Kidney (tissue), 14 donors: ENCODE data around the gene CCDC12. TPM values are rescaled to one million over a fixed set of nuclear protein-coding genes. Genes with fewer than 3 reads are reported as not detected.

Experiments used
- DNase-seq, 5 donors: peaks; one replicate each; pipeline ENCODE4 v3.0.0-alpha.2; 2013 to 2020
- FAIRE-seq: peaks from 2 replicates; lab custom pipeline; 2012; peaks lifted over from hg19 to GRCh38; lab: Jason Lieb, UNC
- H3K27ac ChIP-seq, 2 donors: one replicate each; pipeline ENCODE4 v1.7.0; 2013; ENCODE audit warnings: low read depth in 2 of 2, low read length in 2 of 2, inconsistent platforms in 1 of 2
- H3K27me3 ChIP-seq: one replicate; pipeline ENCODE4 v1.7.1; 2013; ENCODE audit warnings: low read length, inconsistent platforms; ENCODE audit not compliant: control insufficient read depth, insufficient read depth
- H3K36me3 ChIP-seq, 3 donors: one replicate each; pipeline versions ENCODE4 v1.7.0 to v1.7.1; 2013; ENCODE audit warnings: low read length in 3 of 3, control low read depth in 1 of 3, inconsistent platforms in 1 of 3; ENCODE audit not compliant: insufficient read depth in 3 of 3, control insufficient read depth in 2 of 3
- H3K4me1 ChIP-seq, 3 donors: one replicate each; pipeline versions ENCODE4 v1.7.0 to v1.7.1; 2013; ENCODE audit warnings: low read length in 3 of 3, inconsistent platforms in 1 of 3, low read depth in 1 of 3; ENCODE audit not compliant: control insufficient read depth in 2 of 3, insufficient read depth in 2 of 3
- H3K4me3 ChIP-seq, 3 donors: one replicate each; pipeline versions ENCODE4 v1.7.0 to v1.8.1; 2013; ENCODE audit warnings: low read length in 3 of 3, control low read depth in 1 of 3, inconsistent platforms in 1 of 3
- H3K9ac ChIP-seq, 3 donors: one replicate each; pipeline versions ENCODE4 v1.7.0 to v1.7.1; 2013; ENCODE audit warnings: low read length in 3 of 3, control low read depth in 1 of 3, inconsistent platforms in 1 of 3
- H3K9me3 ChIP-seq, 3 donors: one replicate each; pipeline versions ENCODE4 v1.7.0 to v1.7.1; 2013; ENCODE audit warnings: low read length in 3 of 3, control low read depth in 1 of 3, inconsistent platforms in 1 of 3; ENCODE audit not compliant: control insufficient read depth in 2 of 3, insufficient read depth in 1 of 3
- intact Hi-C: fragments of 100-400 bp; cut with DNase I; formaldehyde crosslinking; loops from one replicate; pipeline ENCODE4 v1.11.1; 2022
- polyA plus RNA-seq: library from polyadenylated mRNA; stranded (reverse); fragments of 350-450 nt; fragmentation: Illumina TruSeq; extraction: RNeasy Lipid Tissue Mini Kit (QIAGEN cat#74804); gene quantifications from one replicate; pipeline ENCODE4 v1.2.3, GENCODE V29; 2014; ENCODE audit warnings: low read depth, low replicate concordance; ENCODE audit not compliant: insufficient read depth
- total RNA-seq: library from RNA; stranded (reverse); fragmentation: NEBNext Ultra II Directional; extraction: Animal tissue kit (Norgen Biotek cat#: 25700); gene quantifications from one replicate; pipeline ENCODE4 v1.2.1, GENCODE V29; 2021
- TF ChIP-seq, protein P1 (sequence below): IDR thresholded peaks from 3 replicates; pipeline ENCODE4 v1.5.1; 2012; ENCODE audit warnings: mild to moderate bottlenecking, moderate library complexity, borderline replicate concordance; ENCODE audit not compliant: insufficient read depth; ENCODE audit errors: extremely low read depth
- donor health status: control.
- donor health status: control.
- donor health status: control.
- donor health status: control.
- donor health status: control.
- donor health status: DM: yes; HTN: yes; CAD: no.
- donor health status: Normal renal cell carcinoma (clear cell type).

Gene CCDC12
- total and polyA plus RNA-seq, 2 donors from 2014 or later, result 59.7 to 85.6 TPM

DNA sequence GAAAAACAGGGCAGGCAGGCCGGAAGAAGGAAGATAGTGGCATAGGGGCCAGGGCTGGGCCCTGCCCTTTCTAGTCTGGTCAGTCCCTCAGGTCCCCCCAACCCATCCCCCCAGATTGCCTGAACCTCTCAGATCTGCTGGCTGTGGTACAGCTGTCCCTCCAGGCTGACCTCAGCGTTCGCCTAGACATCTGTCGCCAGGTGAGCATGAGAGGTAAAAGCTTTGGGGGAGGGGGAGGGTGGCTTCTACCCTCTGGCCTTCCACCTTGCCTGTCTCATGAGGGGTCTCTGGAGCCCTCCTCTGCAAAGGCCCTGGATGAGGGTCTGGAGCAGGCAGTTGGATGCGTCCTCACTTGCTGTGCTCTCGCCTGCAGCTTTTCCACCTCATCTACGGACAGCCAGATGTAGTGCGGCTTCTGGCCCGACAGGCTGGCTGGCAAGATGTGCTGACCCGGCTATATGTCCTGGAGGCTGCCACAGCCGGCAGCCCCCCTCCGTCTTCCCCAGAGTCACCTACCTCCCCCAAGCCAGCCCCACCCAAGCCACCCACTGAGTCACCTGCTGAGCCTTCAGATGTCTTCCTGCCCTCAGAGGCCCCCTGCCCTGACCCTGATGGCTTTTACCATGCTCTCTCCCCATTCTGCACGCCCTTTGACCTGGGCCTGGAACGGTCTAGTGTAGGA, 23.1 kb upstream of the CCDC12 start:
- Histone ChIP-seq H3K27me3 (no peaks in the 10 kb centered on the region), H3K4me1 (peaks cover 0 to 4% (median 3%) of the 10 kb centered on the region in 3 donors), H3K36me3 (peaks cover 0 to 30% (median 13%) of the 10 kb centered on the region in 3 donors), H3K9me3 (no peaks in the 10 kb centered on the region), H3K4me3 (no peak overlapping the region), H3K27ac (no peak overlapping the region), H3K9ac (no peak overlapping the region)
- intact Hi-C loops, result loop anchor here (10.0 kb wide), 1 partner anchor 75 kb away; no protein-coding TSS in a partner anchor
- FAIRE-seq, result no peak
- DNase-seq, result peak in 1 of 5 donors; percentile 59
- TF ChIP-seq, protein P1, sequence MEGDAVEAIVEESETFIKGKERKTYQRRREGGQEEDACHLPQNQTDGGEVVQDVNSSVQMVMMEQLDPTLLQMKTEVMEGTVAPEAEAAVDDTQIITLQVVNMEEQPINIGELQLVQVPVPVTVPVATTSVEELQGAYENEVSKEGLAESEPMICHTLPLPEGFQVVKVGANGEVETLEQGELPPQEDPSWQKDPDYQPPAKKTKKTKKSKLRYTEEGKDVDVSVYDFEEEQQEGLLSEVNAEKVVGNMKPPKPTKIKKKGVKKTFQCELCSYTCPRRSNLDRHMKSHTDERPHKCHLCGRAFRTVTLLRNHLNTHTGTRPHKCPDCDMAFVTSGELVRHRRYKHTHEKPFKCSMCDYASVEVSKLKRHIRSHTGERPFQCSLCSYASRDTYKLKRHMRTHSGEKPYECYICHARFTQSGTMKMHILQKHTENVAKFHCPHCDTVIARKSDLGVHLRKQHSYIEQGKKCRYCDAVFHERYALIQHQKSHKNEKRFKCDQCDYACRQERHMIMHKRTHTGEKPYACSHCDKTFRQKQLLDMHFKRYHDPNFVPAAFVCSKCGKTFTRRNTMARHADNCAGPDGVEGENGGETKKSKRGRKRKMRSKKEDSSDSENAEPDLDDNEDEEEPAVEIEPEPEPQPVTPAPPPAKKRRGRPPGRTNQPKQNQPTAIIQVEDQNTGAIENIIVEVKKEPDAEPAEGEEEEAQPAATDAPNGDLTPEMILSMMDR, result no peak

DNA sequence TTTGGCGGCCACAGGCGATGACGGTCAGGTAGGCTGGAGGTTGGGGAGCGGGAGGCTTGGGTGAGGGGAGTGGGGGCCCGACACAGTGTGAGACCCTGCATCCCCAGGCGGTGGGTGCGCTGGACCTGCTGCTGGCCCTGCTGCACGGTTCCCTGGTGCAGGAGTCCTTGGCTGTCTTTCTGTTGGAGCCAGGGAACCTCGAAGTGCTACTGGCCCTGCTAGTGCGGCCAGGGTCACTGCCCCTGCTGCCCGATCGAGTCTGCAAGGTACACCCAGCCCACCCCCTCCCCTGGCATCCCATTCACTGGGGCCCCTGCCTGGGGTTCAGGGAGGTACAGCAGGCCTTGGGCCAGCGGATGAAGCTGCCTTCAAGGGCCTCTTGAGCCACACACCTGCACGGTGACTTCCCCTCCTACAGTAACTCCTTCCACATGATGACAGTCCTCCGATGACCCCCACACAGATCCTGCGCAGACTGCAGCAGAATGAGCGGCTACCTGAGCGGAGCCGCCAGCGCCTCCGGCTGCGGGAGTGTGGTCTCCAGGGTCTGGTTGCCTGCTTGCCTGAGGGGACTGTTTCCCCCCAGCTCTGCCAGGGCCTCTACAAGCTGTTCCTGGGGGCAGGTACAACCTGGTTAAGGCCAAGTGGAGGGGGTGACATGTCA, 22.4 kb upstream of the CCDC12 start:
- TF ChIP-seq, protein P1, result no peak
- H3K4me1 ChIP-seq, result peaks cover 0 to 4% (median 3%) of the 10 kb centered on the region in 3 donors
- no peak for FAIRE-seq
- H3K9me3 ChIP-seq, result no peaks in the 10 kb centered on the region
- peaks cover 0 to 30% (median 13%) of the 10 kb centered on the region in 3 donors for H3K36me3 ChIP-seq
- H3K27me3 ChIP-seq, result no peaks in the 10 kb centered on the region
- intact Hi-C loops, result loop anchor here (10.0 kb wide), 1 partner anchor 74 kb away; no protein-coding TSS in a partner anchor
- H3K9ac ChIP-seq, result no peak overlapping the region
- H3K27ac ChIP-seq, result no peak overlapping the region
- DNase-seq, result peak in 1 of 5 donors; percentile 61
- no peak overlapping the region for H3K4me3 ChIP-seq

DNA sequence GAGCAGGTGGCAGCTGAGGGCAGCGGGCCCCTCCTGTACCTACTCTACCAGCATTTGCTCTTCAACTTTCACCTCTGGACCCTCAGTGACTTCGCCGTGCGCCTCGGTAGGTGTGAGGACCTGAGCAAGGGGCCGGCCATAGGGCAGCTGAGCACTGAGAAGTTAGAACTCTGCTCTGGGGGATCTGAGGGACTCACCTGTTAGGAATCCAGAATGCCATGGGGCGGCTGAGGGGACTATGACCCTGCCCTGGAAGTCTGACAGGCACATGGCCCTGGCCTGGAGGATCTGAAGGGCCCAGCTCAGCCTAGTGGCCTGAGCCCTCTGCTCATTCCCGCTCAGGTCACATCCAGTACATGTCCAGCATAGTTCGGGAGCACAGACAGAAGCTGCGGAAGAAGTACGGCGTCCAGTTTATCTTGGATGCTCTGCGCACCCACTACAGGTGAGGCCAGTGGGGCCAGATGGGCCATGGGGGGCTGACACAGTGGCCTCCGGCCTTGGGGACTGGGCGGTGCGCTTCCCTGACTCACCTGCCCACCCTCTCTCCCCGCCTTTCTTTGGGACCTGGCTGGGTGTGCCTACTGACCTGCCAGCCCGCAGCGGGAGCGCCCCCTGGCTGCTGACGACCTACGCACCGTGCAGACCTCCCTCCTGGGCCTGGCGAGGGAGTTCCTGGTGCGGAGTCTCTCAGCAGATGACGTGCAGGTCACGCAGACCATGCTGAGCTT, 21.7 kb upstream of the CCDC12 start:
- no peak overlapping the region for H3K27ac ChIP-seq

More for the DNA sequence above, 21.7 kb upstream of the CCDC12 start:
- TF ChIP-seq, protein P1, result peak; percentile 81
- Histone ChIP-seq H3K4me1 (peaks cover 0 to 4% (median 3%) of the 10 kb centered on the region in 3 donors), H3K9ac (no peak overlapping the region), H3K9me3 (no peaks in the 10 kb centered on the region), H3K27me3 (no peaks in the 10 kb centered on the region), H3K4me3 (no peak overlapping the region), H3K36me3 (peaks cover 0 to 30% (median 11%) of the 10 kb centered on the region in 3 donors)
- intact Hi-C loops, result loop anchor here (10.0 kb wide), 1 partner anchor 73 kb away; no protein-coding TSS in a partner anchor
- DNase-seq, result peak; percentile 74 to 89 (median 81)
- FAIRE-seq, result no peak
